AG09319 (cell line): ENCODE measurements around the gene DAPK2.
"Not testable (repeated sequence)": the region's sequence is repeated elsewhere in the genome, so short reads cannot be mapped to it uniquely, and the experiment has no call there.

Experiments used
- DNase-seq: peaks from one replicate; pipeline ENCODE4 v3.0.0-alpha.2; 2010; ENCODE audit warnings: low read depth; ENCODE audit errors: extremely low read depth
- CTCF ChIP-seq: IDR thresholded peaks from 2 replicates; pipeline ENCODE4 v1.5.1; 2011; ENCODE audit warnings: low read depth, mild to moderate bottlenecking, inconsistent platforms, low read length, moderate library complexity

The DAPK2 gene

GRCh38 chr15:63904042-63904441 is 142.2 kb downstream of the DAPK2 start:
- DNase-seq = no peak
- no peak for TF ChIP-seq CTCF

GRCh38 chr15:63902671-63903035 is 143.6 kb downstream of the DAPK2 start:
- DNase-seq = no peak
- TF ChIP-seq CTCF = no peak

- TF ChIP-seq CTCF = no peak
- DNase-seq = no peak
Observed at GRCh38 chr15:63901912-63902670, 144.2 kb downstream of the DAPK2 start.

GRCh38 chr15:63900306-63900705 is 146.0 kb downstream of the DAPK2 start:
- no peak for DNase-seq
- no peak for TF ChIP-seq CTCF

- DNase-seq = not testable (repeated sequence)
Observed at GRCh38 chr15:63899606-63900005, 146.7 kb downstream of the DAPK2 start.

GRCh38 chr15:63899193-63899592 is 147.1 kb downstream of the DAPK2 start:
- DNase-seq = no peak
- TF ChIP-seq CTCF = no peak

- no peak for TF ChIP-seq CTCF
- peak; percentile 45 for DNase-seq
Observed at GRCh38 chr15:63896336-63897115, 149.8 kb downstream of the DAPK2 start.

- no peak for TF ChIP-seq CTCF
- DNase-seq = no peak
Observed at GRCh38 chr15:63895787-63896218, 150.5 kb downstream of the DAPK2 start.
